GM12878 (cell line): ENCODE measurements around the gene CDK15. TPM values are rescaled to one million over a fixed set of nuclear protein-coding genes. Genes with fewer than 3 reads are reported as not detected.

ENCODE experiments used
- ATAC-seq: fragments of 200-7000 bp; cut with Tn5 transposase; 3 replicates; pipeline ENCODE4 v1.9.1; 2020; ENCODE audit warnings: mild to moderate bottlenecking, moderate library complexity
- BruUV-seq: library from RNA; stranded (reverse); fragments of 400-500 nt; replicated peaks from 2 replicates; lab custom pipeline; 2021; lab: Mats Ljungman, UMichigan
- CTCF ChIA-PET: fragments of 300-600 bp; sonication (Branson Sonifier 250); formaldehyde crosslinking; extraction: SDS; loops from one replicate; lab custom pipeline; 2021; ENCODE audit warnings: inconsistent platforms; lab: Yijun Ruan, JAX
- POLR2A ChIA-PET: fragments of 350-600 bp; formaldehyde crosslinking; extraction: SDS; loops from one replicate; lab custom pipeline; 2021; ENCODE audit warnings: inconsistent platforms; lab: Charles Lee
- RAD21 ChIA-PET: fragments of 300-600 bp; sonication (Branson Sonifier 250); formaldehyde crosslinking; loops from one replicate; lab custom pipeline; 2023; ENCODE audit warnings: antibody characterized with exemption; ENCODE audit not compliant: unreplicated experiment; lab: Charles Lee
- SMC1A ChIA-PET: fragments of 300-600 bp; sonication (Branson Sonifier 250); formaldehyde crosslinking; loops from one replicate; lab custom pipeline; 2023; ENCODE audit not compliant: unreplicated experiment, uncharacterized antibody; lab: Charles Lee
- DNase-seq: peaks from one replicate; pipeline ENCODE4 v3.0.0-alpha.2; 2011; ENCODE audit warnings: low read depth, low spot score
- FAIRE-seq: peaks from 3 replicates; lab custom pipeline; 2011; peaks lifted over from hg19 to GRCh38; lab: Jason Lieb, UNC
- H2AFZ ChIP-seq: 2 replicates; pipeline ENCODE4 v1.6.0; 2011; ENCODE audit warnings: low read depth, low read length, control low read depth; ENCODE audit not compliant: control insufficient read depth
- H3K27ac ChIP-seq: 2 replicates; pipeline ENCODE4 v1.5.1; 2011; ENCODE audit warnings: control low read depth; ENCODE audit not compliant: control insufficient read depth, insufficient read depth
- H3K27me3 ChIP-seq, 2 experiments: replicated peaks in 1 of 2; 2 replicates each; pipeline versions ENCODE4 v1.6.0 to v1.6.1; 2011; ENCODE audit warnings: low read length in 1 of 2; ENCODE audit not compliant: control insufficient read depth in 2 of 2, insufficient read depth in 2 of 2
- H3K36me3 ChIP-seq, 2 experiments: 2 replicates each; pipeline ENCODE4 v1.5.1; 2011; ENCODE audit warnings: low read length in 1 of 2; ENCODE audit not compliant: control insufficient read depth in 2 of 2, insufficient read depth in 2 of 2
- H3K4me1 ChIP-seq: 2 replicates; pipeline ENCODE4 v1.6.1; 2011; ENCODE audit warnings: mild to moderate bottlenecking, low read length, moderate library complexity, mixed read lengths; ENCODE audit not compliant: control insufficient read depth, insufficient read depth
- H3K4me2 ChIP-seq: 2 replicates; pipeline ENCODE4 v1.6.0; 2011; ENCODE audit warnings: control low read depth; ENCODE audit not compliant: control insufficient read depth, insufficient read depth
- H3K4me3 ChIP-seq: fragments of 200-600 bp; sonication (generic); 2 replicates; pipeline ENCODE4 v1.5.1; 2016
- H3K79me2 ChIP-seq: 2 replicates; pipeline ENCODE4 v1.6.0; 2011; ENCODE audit warnings: low read length; ENCODE audit not compliant: control insufficient read depth, insufficient read depth
- H3K9ac ChIP-seq: 2 replicates; pipeline ENCODE4 v1.8.0; 2011; ENCODE audit warnings: low read length, control low read depth, mixed read lengths; ENCODE audit not compliant: control insufficient read depth, insufficient read depth
- H3K9me3 ChIP-seq: replicated peaks from 3 replicates; pipeline ENCODE4 v1.5.1; 2011; ENCODE audit warnings: mild to moderate bottlenecking, low read length; ENCODE audit not compliant: control insufficient read depth, insufficient read depth
- H4K20me1 ChIP-seq: 2 replicates; pipeline ENCODE4 v1.6.0; 2011; ENCODE audit not compliant: control insufficient read depth, insufficient read depth
- HCFC1 ChIP-seq: fragments of 150-350 bp; IDR thresholded peaks from 2 replicates; pipeline ENCODE4 v1.6.1; 2014; ENCODE audit warnings: low read length
- NR2C2 ChIP-seq: IDR thresholded peaks from 2 replicates; pipeline ENCODE4 v1.6.1; 2011; ENCODE audit warnings: borderline replicate concordance, low read depth; ENCODE audit not compliant: control insufficient read depth, insufficient read length
- RAD21 ChIP-seq: IDR thresholded peaks from 2 replicates; pipeline ENCODE4 v1.6.1; 2011; ENCODE audit warnings: mild to moderate bottlenecking, low read depth, low read length, moderate library complexity; ENCODE audit not compliant: insufficient read depth
- STAT1 ChIP-seq: fragments of 450-650 bp; conservative IDR thresholded peaks from 2 replicates; pipeline ENCODE4 v1.6.1; 2014; ENCODE audit warnings: antibody characterized with exemption, mild to moderate bottlenecking
- in situ Hi-C: fragments of 300-500 bp; cut with MboI; formaldehyde crosslinking; loops from 9 replicates; pipeline ENCODE4 v1.14.3; 2018; ENCODE audit warnings: mixed read lengths
- intact Hi-C: fragments of 100-400 bp; cut with micrococcal nuclease; formaldehyde crosslinking; loops from one replicate; pipeline ENCODE4 v1.14.2; 2022; ENCODE audit not compliant: unreplicated experiment
- polyA plus RNA-seq, 11 experiments: library from polyadenylated mRNA; depleted of rRNA in 4 of 11; unstranded in 6 of 11; stranded (reverse) in 5 of 11; fragments of >200 nt; fragmentation: Nextera tagmentation in 4 of 11; fragmentation: Illumina TruSeq in 1 of 11; extraction: Ambion mirVana in 4 of 11; extraction: Trizol in 1 of 11; gene quantifications; 1 replicate in 1 of 11; 2 replicates in 10 of 11; pipeline versions ENCODE4 v1.2.1 to v1.2.3, GENCODE V29; 2011 to 2016; ENCODE audit warnings: inconsistent platforms in 2 of 11, missing spikeins in 2 of 11, low read depth in 1 of 11
- total RNA-seq, 4 experiments: library from RNA; depleted of rRNA in 3 of 4; stranded (reverse); fragments of >200 nt in 3 of 4; fragmentation: Illumina TruSeq in 1 of 4; extraction: Trizol in 1 of 4; gene quantifications; 2 replicates each; pipeline versions ENCODE4 v1.2.1 to v1.2.3, GENCODE V29; 2013 to 2021
- TF ChIP-seq, protein P1 (sequence below): IDR thresholded peaks from 2 replicates; pipeline ENCODE4 v1.6.1; 2012; ENCODE audit warnings: low read length, inconsistent platforms
- TF ChIP-seq, protein P2 (sequence below): fragments of 450-650 bp; IDR thresholded peaks from 2 replicates; pipeline ENCODE4 v1.6.1; 2017; ENCODE audit warnings: mild to moderate bottlenecking, low read depth, inconsistent platforms; ENCODE audit not compliant: poor library complexity, severe bottlenecking
- TF ChIP-seq, protein P3 (sequence below): fragments of 450-650 bp; IDR thresholded peaks from 2 replicates; pipeline ENCODE4 v1.6.1; 2017; ENCODE audit warnings: mild to moderate bottlenecking

Gene CDK15
- total and polyA plus RNA-seq, 10 of the 15 experiments (the other 5 are each of a cell fraction or from before 2014, with no cell fraction given): 0.01 to 0.04 TPM; not detected in 8

DNA sequence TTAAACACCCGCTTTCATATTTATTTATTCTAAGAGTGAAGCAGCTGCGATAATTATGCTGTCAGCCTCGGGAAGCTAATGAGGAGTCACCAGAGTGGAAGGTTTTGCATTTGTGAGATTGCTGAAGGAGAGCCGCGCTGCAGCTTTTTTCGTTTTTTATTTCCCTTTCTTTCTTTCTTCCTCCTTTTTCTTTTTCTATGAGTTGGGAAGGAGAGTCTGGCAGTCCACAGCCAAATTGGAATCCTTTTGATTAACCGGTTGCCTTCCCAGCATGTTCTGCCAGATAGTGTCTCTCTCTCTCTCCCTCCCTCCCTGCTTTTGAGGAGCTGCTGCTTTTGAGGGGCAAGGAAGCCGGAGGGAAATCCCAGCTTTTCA lies 82.1 kb downstream of the CDK15 start (continued):
- TF ChIP-seq NR2C2 (no peak), STAT1 (no peak), HCFC1 (no peak)

DNA sequence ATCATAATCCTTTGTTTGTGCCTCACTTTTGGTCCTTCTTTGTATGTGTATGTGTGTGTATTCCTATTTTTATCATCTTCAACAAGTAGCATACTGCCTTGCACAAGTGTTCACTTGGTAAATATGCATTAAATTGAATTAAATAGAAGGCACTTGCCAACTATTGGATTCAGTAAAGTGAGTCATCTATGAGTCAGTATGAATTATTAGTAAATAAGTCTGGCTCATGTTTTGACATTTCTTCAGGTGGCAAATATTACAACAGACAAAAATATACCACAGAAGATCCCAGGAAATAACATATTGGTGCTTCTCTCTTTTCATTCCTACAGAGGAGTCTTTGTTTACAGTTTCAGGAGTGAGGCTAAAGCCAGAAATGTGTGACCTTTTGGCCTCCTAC lies 84.1 kb downstream of the CDK15 start:
- H3K9ac ChIP-seq: no peak overlapping the region
- DNase-seq (no peak), FAIRE-seq (no peak), ATAC-seq (no peak)
- intact Hi-C loops (no loop called here), in situ Hi-C loops (no loop called here)
- H2AFZ ChIP-seq: no peak overlapping the region
- RAD21 ChIA-PET: no interaction called here
- SMC1A ChIA-PET: no interaction called here
- BruUV-seq: no TSS peak
- CTCF ChIA-PET: no interaction called here
- POLR2A ChIA-PET: no interaction called here
- no peaks in the 10 kb centered on the region for H3K9me3 ChIP-seq
- no peak overlapping the region for H3K4me2 ChIP-seq
- no peaks in the 10 kb centered on the region for H4K20me1 ChIP-seq
- no peak overlapping the region for H3K27ac ChIP-seq
- H3K79me2 ChIP-seq: no peaks in the 10 kb centered on the region
- no peak overlapping the region for H3K4me3 ChIP-seq
- H3K27me3 ChIP-seq: peaks cover 0 to 1% of the 10 kb centered on the region in 2 experiments; a peak in 1 of 4 replicates
- no peak for TF ChIP-seq RAD21
- TF ChIP-seq, protein P1, sequence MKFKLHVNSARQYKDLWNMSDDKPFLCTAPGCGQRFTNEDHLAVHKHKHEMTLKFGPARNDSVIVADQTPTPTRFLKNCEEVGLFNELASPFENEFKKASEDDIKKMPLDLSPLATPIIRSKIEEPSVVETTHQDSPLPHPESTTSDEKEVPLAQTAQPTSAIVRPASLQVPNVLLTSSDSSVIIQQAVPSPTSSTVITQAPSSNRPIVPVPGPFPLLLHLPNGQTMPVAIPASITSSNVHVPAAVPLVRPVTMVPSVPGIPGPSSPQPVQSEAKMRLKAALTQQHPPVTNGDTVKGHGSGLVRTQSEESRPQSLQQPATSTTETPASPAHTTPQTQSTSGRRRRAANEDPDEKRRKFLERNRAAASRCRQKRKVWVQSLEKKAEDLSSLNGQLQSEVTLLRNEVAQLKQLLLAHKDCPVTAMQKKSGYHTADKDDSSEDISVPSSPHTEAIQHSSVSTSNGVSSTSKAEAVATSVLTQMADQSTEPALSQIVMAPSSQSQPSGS: no peak
- TF ChIP-seq, protein P2, sequence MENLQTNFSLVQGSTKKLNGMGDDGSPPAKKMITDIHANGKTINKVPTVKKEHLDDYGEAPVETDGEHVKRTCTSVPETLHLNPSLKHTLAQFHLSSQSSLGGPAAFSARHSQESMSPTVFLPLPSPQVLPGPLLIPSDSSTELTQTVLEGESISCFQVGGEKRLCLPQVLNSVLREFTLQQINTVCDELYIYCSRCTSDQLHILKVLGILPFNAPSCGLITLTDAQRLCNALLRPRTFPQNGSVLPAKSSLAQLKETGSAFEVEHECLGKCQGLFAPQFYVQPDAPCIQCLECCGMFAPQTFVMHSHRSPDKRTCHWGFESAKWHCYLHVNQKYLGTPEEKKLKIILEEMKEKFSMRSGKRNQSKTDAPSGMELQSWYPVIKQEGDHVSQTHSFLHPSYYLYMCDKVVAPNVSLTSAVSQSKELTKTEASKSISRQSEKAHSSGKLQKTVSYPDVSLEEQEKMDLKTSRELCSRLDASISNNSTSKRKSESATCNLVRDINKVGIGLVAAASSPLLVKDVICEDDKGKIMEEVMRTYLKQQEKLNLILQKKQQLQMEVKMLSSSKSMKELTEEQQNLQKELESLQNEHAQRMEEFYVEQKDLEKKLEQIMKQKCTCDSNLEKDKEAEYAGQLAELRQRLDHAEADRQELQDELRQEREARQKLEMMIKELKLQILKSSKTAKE: no peak
- TF ChIP-seq, protein P3, sequence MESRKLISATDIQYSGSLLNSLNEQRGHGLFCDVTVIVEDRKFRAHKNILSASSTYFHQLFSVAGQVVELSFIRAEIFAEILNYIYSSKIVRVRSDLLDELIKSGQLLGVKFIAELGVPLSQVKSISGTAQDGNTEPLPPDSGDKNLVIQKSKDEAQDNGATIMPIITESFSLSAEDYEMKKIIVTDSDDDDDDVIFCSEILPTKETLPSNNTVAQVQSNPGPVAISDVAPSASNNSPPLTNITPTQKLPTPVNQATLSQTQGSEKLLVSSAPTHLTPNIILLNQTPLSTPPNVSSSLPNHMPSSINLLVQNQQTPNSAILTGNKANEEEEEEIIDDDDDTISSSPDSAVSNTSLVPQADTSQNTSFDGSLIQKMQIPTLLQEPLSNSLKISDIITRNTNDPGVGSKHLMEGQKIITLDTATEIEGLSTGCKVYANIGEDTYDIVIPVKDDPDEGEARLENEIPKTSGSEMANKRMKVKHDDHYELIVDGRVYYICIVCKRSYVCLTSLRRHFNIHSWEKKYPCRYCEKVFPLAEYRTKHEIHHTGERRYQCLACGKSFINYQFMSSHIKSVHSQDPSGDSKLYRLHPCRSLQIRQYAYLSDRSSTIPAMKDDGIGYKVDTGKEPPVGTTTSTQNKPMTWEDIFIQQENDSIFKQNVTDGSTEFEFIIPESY: no peak
- H3K4me1 ChIP-seq: no peaks in the 10 kb centered on the region
- no peaks in the 10 kb centered on the region for H3K36me3 ChIP-seq
